ENCODE measurements around the gene ABI1. TPM values are rescaled to one million over a fixed set of nuclear protein-coding genes. Genes with fewer than 3 reads are reported as not detected.

ABI1 gene
- total RNA-seq, 2 donors from 2014 or later, result 20.3 to 27.7 TPM

DNA sequence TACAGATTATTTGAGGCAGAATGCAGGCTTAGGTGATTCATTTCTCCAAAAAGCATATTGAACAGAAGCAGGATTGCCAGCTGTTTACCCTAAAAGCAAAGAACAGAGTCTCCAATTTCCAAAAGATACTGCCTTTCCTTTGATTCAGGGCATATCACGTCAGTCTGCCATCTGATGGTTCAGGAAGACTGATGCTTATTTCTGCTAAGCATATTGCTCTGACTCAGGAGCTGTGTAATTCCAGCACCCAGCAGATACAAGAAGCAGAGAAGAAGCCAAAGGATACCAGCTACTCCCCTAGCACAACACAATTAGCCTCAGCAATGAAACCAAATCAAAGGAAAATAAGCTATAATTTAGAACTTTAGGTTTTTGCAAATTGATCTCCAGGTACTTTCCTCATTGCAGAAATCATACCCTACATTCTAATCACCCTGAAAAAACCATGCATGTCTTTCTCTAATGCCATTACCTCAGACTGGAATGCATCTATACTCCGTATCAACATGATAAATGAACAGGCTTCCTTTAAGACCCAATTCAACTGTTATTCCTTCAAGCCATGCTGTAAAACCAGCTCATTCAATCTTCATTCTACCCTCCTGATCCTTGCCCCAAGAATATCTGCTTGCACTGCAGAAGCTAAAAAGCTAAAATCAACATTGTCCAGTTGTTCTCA, 55.1 kb downstream of the ABI1 start:
- H3K27ac ChIP-seq, result no peak overlapping the region
- H3K4me1 ChIP-seq, result peaks cover 0 to 32% of the 10 kb centered on the region in 2 donors
- H3K27me3 ChIP-seq, result no peaks in the 10 kb centered on the region

DNA sequence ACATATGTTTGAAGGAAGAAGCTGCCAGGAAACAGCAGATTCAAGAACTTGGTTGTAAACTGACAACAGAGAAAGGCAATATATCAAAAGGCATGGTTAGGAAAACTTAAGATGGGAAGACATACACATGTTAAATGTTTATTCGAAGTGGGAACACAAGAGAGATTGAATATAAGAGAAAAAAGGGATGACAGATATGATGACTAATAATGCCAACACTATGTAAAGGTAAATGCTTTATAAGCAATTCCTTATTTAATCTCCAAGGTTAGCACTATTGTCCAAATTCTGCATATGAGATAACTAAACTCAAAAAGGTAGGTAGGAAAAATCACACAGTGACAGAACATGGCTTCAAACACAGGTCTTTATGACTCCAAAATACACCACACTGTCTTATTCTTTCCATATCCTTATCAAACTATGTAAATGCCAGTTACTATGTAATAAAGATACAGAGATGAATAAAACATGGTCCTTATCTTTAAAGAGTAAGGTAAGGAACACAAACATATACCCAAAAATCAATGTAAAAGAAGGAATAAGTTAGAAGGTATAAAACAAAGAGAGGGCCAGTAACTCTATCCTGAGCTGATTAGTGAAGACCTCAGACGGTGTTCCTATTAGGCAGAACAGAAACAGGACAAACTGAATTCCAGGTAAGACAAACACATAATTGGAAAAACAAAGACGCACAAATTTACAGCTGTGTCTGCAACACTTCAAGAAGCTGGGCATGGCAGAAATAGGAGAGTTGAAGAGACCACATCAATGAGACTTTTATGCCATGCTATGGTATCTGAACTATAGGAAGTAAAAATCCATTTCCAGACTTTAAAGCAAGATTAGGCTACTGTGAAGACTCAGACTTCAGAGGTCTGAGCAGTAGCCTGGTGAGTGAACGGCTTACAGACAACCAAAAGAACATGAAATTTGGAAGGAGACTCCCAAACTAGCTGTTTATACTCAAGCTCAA, 56.1 kb downstream of the ABI1 start:
- Histone ChIP-seq H3K9me3 (no peaks in the 10 kb centered on the region), H3K4me1 (peaks cover 0 to 32% of the 10 kb centered on the region in 2 donors), H3K4me3 (no peak overlapping the region), H3K36me3 (no peaks in the 10 kb centered on the region), H3K27me3 (no peaks in the 10 kb centered on the region), H3K27ac (no peak overlapping the region)
- no peak for DNase-seq (ENCODE audit: low spot score)
- TF ChIP-seq CTCF (IDR thresholded peaks at IDR 0.05), result no peak

More for the DNA sequence above, 55.1 kb downstream of the ABI1 start:
- TF ChIP-seq CTCF (IDR thresholded peaks at IDR 0.05), result no peak
- Histone ChIP-seq H3K36me3 (no peaks in the 10 kb centered on the region), H3K4me3 (no peak overlapping the region), H3K9me3 (no peaks in the 10 kb centered on the region)
- no peak for DNase-seq (ENCODE audit: low spot score)

DNA sequence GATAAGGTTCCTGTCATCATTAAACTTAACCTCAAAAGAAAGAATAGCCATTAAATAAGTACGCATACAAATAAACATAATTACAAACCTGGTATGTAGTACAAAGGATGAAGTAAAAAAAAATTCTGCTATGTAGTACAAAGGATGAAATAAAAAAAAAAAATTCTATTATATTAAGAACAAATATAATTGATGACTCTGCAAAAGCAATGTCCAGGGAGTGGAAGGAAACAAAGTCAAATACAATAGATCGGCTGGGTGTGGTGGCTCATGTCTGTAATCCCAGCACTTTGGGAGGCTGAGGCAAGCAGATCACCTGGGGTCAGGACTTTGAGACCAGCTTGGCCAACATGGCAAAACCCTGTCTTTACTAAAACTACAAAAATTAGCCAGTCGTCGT, 56.9 kb downstream of the ABI1 start:
- no peak overlapping the region for H3K4me3 ChIP-seq
- H3K9me3 ChIP-seq, result no peaks in the 10 kb centered on the region
- DNase-seq (ENCODE audit: low spot score), result no peak
- no peak overlapping the region for H3K27ac ChIP-seq
- no peaks in the 10 kb centered on the region for H3K27me3 ChIP-seq
- no peak for TF ChIP-seq CTCF (IDR thresholded peaks at IDR 0.05)
- H3K36me3 ChIP-seq, result no peaks in the 10 kb centered on the region
- peaks cover 0 to 32% of the 10 kb centered on the region in 2 donors for H3K4me1 ChIP-seq

GRCh38 chr10:26802527-26802926, 58.2 kb downstream of the ABI1 start:
- no peak for TF ChIP-seq CTCF (IDR thresholded peaks at IDR 0.05)

GRCh38 chr10:26801831-26802230, 58.9 kb downstream of the ABI1 start:
- Histone ChIP-seq H3K4me1 (peaks cover 0 to 32% of the 10 kb centered on the region in 2 donors), H3K9me3 (no peaks in the 10 kb centered on the region), H3K27me3 (no peaks in the 10 kb centered on the region), H3K27ac (no peak overlapping the region), H3K4me3 (no peak overlapping the region), H3K36me3 (no peaks in the 10 kb centered on the region)
- TF ChIP-seq CTCF (IDR thresholded peaks at IDR 0.05), result no peak
- DNase-seq (ENCODE audit: low spot score), result no peak

More at GRCh38 chr10:26802527-26802926, 58.2 kb downstream of the ABI1 start:
- Histone ChIP-seq H3K27ac (no peak overlapping the region), H3K9me3 (no peaks in the 10 kb centered on the region), H3K4me1 (peaks cover 0 to 32% of the 10 kb centered on the region in 2 donors), H3K27me3 (no peaks in the 10 kb centered on the region), H3K36me3 (no peaks in the 10 kb centered on the region), H3K4me3 (no peak overlapping the region)
- DNase-seq (ENCODE audit: low spot score), result no peak

All from right atrium auricular region (tissue), 2 donors.